ENCODE results near the gene SLC25A47. TPM values are rescaled to one million over a fixed set of nuclear protein-coding genes. Genes with fewer than 3 reads are reported as not detected.

Gene SLC25A47
- total RNA-seq, 4 donors from 2014 or later: not detected

GRCh38 chr14:100332071-100332639 lies 9.0 kb downstream of the SLC25A47 start:
- DNase-seq (ENCODE audit: low spot score in 2 of 2): no peak
- intact Hi-C loops (cut with DNase I; ENCODE audit: low total_unique reads): no loop called here
- TF ChIP-seq CTCF (IDR thresholded peaks at IDR 0.05): no peak
- no peak for TF ChIP-seq POLR2A (IDR thresholded peaks at IDR 0.05)
- H3K4me3 ChIP-seq (ENCODE audit: low read depth, poor library complexity, severe bottlenecking): no peak overlapping the region
- WGBS, 2 donors: 81 to 86% methylated on average over 11 of the region's 11 CpGs

- H3K4me3 ChIP-seq (ENCODE audit: low read depth, poor library complexity, severe bottlenecking): no peak overlapping the region
- WGBS, 2 donors: 89 to 90% methylated on average over 8 of the region's 8 CpGs
- TF ChIP-seq CTCF (IDR thresholded peaks at IDR 0.05): no peak
- no peak for TF ChIP-seq POLR2A (IDR thresholded peaks at IDR 0.05)
- DNase-seq (ENCODE audit: low spot score in 2 of 2): no peak
- intact Hi-C loops (cut with DNase I; ENCODE audit: low total_unique reads): no loop called here
Measured at GRCh38 chr14:100332797-100333196, 9.7 kb downstream of the SLC25A47 start.

DNA sequence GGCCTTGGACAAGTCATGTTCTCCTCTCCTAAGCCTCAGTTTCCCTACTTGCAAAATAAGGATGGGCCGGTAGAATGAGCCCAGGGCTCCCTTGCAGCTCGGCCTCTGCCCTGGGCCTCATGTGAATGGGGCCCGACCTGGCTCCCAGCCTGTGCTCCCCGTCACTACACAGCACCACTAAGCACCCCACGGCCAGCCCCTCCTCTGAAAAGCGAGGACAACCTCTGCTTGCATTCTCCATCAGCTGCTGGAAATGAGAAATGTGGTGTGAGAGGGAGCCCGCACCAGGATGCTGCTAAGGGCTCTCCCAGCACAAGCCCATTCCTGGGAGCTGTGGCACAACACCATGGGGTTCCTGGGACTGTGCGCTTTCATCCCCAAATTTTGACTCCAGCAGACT lies 10.2 kb downstream of the SLC25A47 start:
- H3K4me3 ChIP-seq (ENCODE audit: low read depth, poor library complexity, severe bottlenecking): no peak overlapping the region
- intact Hi-C loops (cut with DNase I; ENCODE audit: low total_unique reads): no loop called here
- 89 to 93% methylated on average over 8 of the region's 8 CpGs for WGBS, 2 donors
- no peak for TF ChIP-seq POLR2A (IDR thresholded peaks at IDR 0.05)
- no peak for TF ChIP-seq CTCF (IDR thresholded peaks at IDR 0.05)
- DNase-seq (ENCODE audit: low spot score in 2 of 2): no peak

DNA sequence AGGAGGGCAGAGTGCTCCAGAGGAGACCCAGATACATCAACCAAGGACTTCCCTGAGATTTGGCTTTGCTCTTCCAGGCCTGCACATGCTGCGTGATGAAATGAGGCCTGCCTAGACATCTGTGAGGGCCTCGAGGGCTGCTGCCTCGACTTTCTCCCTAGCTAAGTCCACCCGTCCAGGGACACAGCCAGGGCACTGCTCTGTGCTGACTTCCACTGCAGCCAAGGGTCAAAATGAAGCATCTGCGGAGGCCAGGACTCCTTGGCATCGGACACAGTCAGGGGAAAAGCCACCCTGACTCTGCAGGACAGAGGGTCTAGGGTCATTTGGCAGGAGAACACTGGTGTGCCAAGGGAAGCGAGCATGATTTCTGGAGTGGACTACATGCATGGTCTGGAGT lies 10.7 kb downstream of the SLC25A47 start:
- DNase-seq (ENCODE audit: low spot score in 2 of 2): no peak
- intact Hi-C loops (cut with DNase I; ENCODE audit: low total_unique reads): no loop called here
- TF ChIP-seq POLR2A (IDR thresholded peaks at IDR 0.05) (no peak), CTCF (IDR thresholded peaks at IDR 0.05) (no peak)
- H3K4me3 ChIP-seq (ENCODE audit: low read depth, poor library complexity, severe bottlenecking): no peak overlapping the region
- 86 to 93% methylated on average over 7 of the region's 7 CpGs for WGBS, 2 donors

DNA sequence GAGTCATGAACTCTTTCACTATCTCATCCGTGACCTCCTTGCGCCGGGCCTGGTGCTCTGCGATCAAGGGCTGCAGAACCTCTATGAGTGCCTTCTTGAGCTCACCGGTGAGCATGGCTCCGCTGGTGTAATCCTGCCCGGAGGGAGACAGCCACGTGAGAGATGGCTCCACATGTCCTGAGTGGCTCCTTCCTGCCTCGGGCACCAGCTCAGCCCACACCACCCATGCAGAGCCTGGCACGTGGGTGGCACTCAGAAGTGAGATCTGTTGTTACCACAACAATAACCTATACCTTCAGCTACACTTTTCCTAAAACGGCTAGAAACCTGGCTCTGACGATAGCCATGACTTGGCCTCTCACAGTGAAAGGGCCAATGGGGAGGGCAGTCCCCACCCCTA lies 11.8 kb downstream of the SLC25A47 start:
- no peak for TF ChIP-seq POLR2A (IDR thresholded peaks at IDR 0.05)
- TF ChIP-seq CTCF (IDR thresholded peaks at IDR 0.05): no peak
- 81 to 89% methylated on average over 12 of the region's 12 CpGs for WGBS, 2 donors
- intact Hi-C loops (cut with DNase I; ENCODE audit: low total_unique reads): no loop called here
- no peak for DNase-seq (ENCODE audit: low spot score in 2 of 2)
- no peak overlapping the region for H3K4me3 ChIP-seq (ENCODE audit: low read depth, poor library complexity, severe bottlenecking)
